ENCODE measurements around the gene CRLF3.
A peak's percentile ranks its signal among the peaks of the same experiment; 100 is the strongest.
"Not testable (repeated sequence)": the region's sequence is repeated elsewhere in the genome, so short reads cannot be mapped to it uniquely, and the experiment has no call there.

The CRLF3 gene

GRCh38 chr17:30824356-30825145 lies at the start of gene CRLF3:
Gene CRLF3 (minus strand): TSS chr17:30824692. CDS start chr17:30824651, 41 bp downstream.
- peak; percentile 98 for DNase-seq (ENCODE audit: low spot score)

DNA sequence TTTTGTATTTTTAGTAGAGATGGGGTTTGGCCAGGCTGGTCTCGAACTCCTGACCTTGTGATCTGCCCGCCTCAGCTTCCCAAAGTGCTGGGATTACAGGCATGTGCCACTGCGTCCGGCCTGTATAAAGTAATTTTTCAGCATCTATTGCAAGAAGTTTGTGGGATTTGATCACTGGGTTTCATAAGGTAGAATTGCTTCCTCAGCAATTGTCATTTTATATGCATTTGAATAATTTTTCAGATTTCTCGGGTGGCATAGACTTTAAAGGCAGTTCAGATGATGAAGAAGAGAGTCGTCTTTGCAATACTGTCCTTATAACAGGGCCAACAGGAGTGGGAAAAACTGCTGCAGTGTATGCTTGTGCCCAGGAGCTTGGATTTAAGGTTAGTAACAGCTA lies 44.5 kb upstream of the CRLF3 start:
- DNase-seq (ENCODE audit: low spot score), result no peak

GRCh38 chr17:30864636-30865035 lies 40.1 kb upstream of the CRLF3 start:
- no peak for DNase-seq (ENCODE audit: low spot score)

DNA sequence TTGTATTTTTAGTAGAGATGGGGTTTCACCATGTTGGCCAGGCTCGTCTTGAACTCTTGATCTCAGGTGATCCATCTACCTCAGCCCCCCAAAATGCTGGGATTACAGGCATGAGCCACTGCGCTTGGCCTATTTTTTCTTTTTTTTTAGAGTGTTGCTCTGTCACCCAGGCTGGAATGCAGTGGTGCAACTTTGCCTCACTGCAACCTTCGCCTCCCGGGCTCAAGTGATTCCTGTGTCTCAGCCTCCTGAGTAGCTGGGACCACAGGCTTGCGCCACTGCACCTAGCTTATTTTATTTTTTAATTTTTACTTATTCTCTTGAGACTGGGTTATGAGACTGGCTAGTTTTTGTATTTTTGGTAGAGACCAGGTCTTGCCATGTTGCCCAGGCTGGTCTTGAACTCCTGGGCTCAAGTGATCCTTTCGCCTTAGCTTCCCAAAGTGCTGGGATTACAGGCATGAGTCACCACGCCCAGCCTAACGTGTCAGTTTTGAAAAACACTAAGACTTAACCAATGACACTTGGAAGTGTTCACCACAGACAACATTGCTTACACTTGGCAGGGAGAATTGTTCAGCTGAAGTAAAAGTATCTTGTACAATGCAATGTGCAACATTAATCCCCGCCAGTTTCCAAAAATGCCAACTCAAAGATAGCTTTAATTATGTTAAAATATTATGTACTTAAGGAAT lies 34.2 kb upstream of the CRLF3 start:
- DNase-seq (ENCODE audit: low spot score), result peak; percentile 5

- no peak for DNase-seq (ENCODE audit: low spot score)
Measured at GRCh38 chr17:30854146-30854545, 29.7 kb upstream of the CRLF3 start.

GRCh38 chr17:30848021-30848420 lies 23.5 kb upstream of the CRLF3 start:
- DNase-seq (ENCODE audit: low spot score), result no peak

- no peak for DNase-seq (ENCODE audit: low spot score)
Measured at GRCh38 chr17:30840771-30841170, 16.3 kb upstream of the CRLF3 start.

DNA sequence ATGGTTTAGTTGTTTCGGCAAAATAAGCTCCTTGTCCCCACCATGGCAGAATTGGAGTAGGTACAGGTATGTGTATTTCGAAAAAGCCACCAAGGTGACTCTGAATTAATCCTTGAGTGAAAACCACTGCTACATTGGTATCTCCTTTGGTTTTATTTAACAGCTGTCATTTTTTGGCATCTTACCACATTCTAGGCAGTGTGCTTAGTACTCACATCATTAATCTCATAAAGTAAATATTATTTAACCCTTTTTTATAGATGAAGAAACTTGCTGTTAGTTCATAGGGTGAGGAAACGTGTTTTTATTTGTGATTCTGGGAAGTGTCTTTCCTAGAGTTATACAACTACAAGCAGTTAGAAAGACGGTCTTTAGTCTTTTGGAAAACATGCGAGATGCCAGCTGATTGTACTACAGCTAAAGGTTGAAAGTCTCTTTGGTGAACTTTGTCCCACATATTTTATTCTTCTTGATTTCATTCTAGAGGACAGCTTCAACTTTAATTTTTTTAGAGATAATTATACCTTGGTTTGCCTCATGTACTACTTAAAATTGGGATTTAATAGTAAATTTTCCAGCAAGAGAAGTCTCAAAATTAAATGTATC lies 13.8 kb upstream of the CRLF3 start:
- DNase-seq (ENCODE audit: low spot score), result no peak

DNA sequence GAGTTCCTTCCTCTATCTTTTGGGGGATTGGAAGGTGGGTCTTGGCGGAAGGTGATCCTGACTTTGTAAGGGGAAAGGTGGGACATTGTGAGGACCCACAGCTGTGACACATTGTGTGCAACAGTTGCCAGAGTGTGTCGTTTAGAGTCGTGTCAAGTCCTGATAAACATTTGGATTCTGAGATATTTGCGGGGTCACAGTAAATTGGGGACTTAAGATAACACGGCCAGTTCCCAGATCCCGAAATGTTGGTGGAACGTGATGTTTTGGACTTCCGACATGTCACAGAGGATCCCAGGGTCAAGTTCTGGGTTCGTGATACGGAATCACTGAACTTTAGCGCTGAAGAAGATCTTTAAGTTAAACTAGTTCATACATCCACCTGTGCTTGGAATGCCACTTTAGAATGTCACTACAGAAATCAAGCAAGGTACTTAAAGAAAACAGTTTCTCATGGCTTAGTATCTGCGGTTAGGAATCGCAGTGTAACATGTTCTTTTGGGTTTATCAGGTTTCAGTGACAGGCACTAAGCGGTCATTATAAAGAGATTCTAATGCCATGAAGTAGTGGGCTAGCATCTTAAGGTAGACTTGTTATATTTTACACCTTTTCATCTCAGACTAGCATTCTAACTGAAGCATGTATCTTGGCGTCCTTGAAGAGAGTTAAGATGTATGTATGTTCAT lies 8.1 kb upstream of the CRLF3 start:
- no peak for DNase-seq (ENCODE audit: low spot score)

DNA sequence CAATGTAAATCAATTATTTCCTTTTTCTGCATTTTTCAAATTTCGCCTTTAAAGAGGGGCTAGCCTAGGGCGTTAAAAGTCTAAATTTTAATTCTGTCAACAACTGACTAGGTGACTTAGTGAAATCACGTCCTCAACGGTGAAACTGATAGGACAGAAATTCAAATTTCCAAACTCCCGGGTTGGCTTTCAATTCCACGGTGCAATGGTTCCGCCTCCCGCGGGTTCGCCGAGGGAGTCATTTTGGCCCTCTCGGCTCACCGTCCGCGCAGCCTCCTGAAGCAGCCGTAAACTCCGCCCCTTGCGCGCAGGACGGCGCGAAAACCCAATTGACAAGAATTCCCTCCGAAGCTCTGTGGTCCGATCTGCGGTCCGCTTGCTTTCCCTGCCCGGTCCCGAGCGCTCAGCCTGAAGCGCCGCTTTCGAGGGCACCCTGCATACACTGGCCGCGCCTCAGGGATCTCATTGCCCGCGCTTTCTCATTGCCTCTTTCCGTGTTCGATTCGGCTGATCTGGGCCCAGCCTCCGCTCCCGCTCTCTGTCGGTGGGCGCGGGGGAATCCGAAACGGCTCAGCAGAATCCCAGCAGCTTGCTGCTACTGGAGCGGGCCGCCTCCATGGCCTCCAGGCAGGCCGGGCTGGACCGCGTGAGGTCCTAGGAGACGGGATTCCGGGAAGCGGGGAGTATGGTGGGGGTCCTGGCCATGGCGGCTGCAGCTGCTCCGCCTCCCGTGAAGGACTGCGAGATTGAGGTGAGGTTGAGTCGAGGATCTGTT lies 7.4 kb upstream of the CRLF3 start, which contains the start of gene ATAD5:
Gene ATAD5, plus strand, starts transcription at position 304 of the 775 bp plus-strand sequence. Its CDS starts 382 bp downstream, at position 686.
- DNase-seq (ENCODE audit: low spot score), result peak; percentile 98

DNA sequence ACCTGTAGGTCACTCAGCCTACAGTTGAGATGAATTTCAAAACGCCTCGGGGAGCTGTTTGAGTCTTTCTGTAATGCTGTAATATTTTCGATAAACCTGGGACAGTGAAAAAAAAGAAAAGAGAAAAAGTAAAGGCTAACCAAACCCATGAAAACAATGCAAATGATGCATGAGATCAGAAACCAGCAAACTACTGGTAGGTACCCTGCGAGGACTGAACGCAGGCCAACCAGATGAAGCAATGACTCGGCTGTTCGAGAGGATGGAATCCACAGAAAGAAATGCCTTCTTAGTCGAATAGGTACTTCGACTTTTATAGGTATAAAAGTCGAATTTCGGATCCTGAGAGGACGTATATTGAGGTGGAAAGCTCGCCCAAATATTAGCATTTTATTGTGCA lies 6.8 kb upstream of the CRLF3 start:
- DNase-seq (ENCODE audit: low spot score), result peak; percentile 6

GRCh38 chr17:30829022-30829421 lies 4.5 kb upstream of the CRLF3 start:
- no peak for DNase-seq (ENCODE audit: low spot score)

- no peak for DNase-seq (ENCODE audit: low spot score)
Measured at GRCh38 chr17:30827082-30827481, 2.6 kb upstream of the CRLF3 start.

DNA sequence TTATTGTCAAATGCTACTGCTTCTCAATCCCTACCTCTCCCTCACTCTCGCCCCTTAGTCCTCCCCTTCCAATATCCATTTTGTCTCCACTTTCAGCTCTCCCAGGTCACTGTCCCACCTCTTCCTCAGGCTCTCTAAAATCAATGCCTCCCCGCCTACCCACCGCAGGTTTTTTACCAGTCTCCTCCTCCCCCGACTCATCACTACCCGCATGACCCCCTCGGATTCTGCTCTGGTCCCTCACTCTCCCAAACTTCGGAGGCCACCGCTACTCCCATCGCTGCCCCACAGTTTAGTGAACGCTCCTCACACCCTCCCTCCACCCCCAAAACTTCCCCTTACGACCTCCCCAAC lies 513 bp downstream of the CRLF3 start:
- DNase-seq (ENCODE audit: low spot score), result peak; percentile 25

- no peak for DNase-seq (ENCODE audit: low spot score)
Measured at GRCh38 chr17:30823421-30823820, 1.1 kb downstream of the CRLF3 start.

DNA sequence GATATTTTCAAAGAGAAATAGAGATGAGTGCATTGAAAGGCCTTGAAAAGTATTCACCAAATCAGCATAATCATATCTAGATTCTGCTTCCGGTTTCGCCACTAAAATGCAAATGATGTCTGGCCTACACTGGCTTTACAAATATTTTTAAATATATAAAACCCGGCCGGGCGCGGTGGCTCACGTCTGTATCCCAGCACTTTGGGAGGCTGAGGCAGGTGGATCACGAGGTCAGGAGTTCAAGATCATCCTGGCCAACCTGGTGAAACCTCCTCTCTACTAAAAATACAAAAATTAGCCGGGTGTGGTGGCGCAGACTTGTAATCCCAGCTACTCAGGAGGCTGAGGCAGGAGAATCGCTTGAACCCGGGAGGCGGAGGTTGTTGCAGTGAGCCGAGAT lies 1.6 kb downstream of the CRLF3 start:
- not testable (repeated sequence) for DNase-seq (ENCODE audit: low spot score)

DNA sequence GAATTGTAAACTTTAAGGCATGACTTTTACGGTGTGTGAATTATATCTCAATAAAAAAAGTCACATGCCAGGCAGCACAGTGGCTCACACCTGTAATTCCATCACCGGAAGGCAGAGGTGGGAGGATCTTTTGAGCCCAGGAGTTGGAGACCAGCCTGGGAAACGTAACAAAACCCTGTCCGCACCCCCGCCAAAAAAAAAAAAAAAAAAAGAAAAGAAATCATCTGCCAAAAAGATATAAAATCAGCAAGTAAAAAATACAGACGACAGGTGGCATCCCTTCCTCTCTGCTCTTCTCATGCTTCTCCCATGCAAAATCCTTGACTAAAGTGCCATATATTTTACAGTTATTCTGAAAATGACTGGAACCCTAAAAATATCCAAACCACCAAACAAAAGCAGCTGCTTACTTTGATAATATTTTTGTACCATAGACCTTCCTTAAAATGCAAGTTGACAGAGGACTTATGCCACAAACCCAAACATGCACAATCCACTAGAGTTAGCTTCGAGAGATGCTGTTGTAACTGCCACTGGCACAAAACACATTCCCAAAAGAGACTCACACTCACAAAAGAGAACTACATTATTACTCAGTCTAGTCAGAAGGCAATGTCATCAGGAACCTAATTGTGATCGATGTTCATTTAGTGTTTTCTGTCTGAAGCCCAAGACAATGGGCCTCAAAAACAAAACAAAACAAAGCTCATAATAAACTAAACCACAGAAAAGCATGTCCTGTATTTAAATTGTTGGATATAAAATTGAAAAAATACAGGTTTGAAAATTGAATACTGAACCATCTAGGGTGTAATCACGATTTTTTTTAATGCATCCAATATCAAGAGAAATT lies 2.4 kb downstream of the CRLF3 start:
- no peak for DNase-seq (ENCODE audit: low spot score)

DNA sequence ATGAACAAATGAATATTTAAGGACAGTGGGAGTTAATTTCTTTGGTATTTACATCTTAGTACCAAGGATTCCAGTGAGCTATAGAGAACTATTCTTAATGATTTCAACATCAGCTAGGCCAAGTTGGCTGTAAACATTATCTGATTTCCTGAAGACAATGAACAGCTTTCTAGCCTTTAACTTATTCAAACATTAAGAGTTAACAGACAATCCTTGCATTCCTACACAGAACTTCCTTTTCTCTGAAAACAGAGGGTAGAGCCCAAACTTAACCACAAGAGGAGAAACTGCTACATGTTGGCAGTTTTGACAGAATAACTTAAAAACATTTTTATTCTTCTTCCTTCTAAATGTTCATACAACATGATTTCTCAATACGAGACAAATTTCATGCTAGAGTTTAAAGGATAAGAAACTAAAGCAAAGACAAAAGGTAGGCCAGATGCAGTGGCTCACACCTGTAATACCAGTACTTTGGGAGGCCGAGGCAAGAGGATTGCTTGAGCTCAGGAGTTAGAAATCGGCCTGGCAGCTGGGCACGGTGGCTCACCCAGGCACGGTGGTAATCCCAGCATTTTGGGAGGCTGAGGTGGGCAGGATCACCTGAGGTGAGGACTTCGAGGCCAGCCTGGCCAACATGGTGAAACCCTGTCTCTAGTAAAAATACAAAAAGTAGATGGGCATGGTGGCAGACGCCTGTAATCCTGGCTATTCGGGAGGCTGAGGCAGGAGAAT lies 4.4 kb downstream of the CRLF3 start:
- DNase-seq (ENCODE audit: low spot score), result no peak

- no peak for DNase-seq (ENCODE audit: low spot score)
Measured at GRCh38 chr17:30816165-30816564, 8.3 kb downstream of the CRLF3 start.

DNA sequence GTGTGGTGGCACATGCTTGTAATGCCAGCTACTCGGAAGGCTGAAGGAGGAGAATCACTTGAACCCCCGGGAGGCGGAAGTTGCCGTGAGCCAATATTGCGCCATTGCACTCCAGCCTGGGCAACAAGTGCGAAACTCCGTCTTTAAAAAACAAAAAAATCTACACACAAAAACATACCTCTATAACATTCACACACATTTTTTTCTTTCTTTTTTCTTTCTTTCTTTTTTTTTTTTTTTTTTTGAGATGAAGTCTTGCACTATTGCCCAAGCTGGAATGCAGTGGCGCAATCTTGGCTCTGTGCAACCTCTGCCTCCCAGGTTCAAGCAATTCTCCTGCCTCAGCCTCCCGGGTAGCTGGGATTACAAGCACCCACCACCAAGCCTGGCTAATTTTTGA lies 9.6 kb downstream of the CRLF3 start:
- DNase-seq (ENCODE audit: low spot score), result not testable (repeated sequence)

Data from AG08395 (cell line).